Fibroblast of villous mesenchyme (primary cell): Measurements from ENCODE around the gene ARHGDIA. TPM values are rescaled to one million over a fixed set of nuclear protein-coding genes. Genes with fewer than 3 reads are reported as not detected.
A peak's percentile ranks its signal among the peaks of the same experiment; 100 is the strongest.

ENCODE experiments used
- DNase-seq: peaks from one replicate; pipeline ENCODE4 v3.0.0-alpha.2; 2010; ENCODE audit warnings: low read depth
- H3K4me3 ChIP-seq: 2 replicates; pipeline ENCODE4 v1.5.1; 2011; ENCODE audit warnings: low read depth, mild to moderate bottlenecking, low read length
- total RNA-seq: library from RNA; depleted of rRNA; stranded (reverse); fragments of >200 nt; gene quantifications from 2 replicates; pipeline ENCODE4 v1.2.3, GENCODE V29; 2012
- TF ChIP-seq, protein P1 (sequence below): IDR thresholded peaks from 2 replicates; pipeline ENCODE4 v1.5.1; 2012; ENCODE audit warnings: low read depth, mild to moderate bottlenecking, low read length; ENCODE audit not compliant: insufficient read depth

ARHGDIA gene
- total RNA-seq, 1 donor, result 106 TPM

DNA sequence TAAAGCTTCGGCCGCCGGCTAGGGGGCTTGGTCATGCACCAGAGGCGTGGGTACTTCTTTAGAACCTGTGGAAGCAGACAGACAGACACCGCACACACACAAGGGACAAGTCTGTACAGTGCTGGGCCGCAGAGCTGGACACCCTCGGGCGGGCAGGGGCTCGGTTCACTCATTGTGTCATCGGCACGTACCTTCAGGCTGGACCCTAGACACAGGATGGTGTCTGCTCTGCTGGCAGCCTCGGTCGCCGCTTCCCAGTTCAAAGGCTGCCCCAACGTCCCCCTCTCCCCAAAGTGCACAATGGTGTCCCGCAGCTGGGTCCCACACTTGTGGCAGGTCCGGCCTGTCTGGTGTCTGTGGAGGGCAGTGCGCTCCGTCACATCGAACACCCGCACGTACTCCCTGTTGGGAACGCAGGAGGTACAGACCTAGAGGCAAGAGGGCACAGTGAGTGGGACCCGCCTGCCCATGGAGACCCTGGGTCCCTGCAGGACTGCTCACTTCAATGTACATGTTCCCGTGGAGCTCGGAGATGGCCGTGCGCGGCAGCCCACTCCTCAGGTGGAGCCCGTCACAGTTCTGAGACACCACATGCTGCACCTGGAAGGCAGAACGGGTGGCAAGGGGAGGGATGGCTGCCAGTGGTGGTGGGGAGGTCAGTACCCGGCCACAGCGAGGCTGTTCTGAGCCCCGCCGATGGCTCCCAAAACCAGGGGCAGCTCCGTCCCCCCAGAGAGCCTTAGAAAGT lies 43.1 kb upstream of the ARHGDIA start:
- TF ChIP-seq, protein P1, sequence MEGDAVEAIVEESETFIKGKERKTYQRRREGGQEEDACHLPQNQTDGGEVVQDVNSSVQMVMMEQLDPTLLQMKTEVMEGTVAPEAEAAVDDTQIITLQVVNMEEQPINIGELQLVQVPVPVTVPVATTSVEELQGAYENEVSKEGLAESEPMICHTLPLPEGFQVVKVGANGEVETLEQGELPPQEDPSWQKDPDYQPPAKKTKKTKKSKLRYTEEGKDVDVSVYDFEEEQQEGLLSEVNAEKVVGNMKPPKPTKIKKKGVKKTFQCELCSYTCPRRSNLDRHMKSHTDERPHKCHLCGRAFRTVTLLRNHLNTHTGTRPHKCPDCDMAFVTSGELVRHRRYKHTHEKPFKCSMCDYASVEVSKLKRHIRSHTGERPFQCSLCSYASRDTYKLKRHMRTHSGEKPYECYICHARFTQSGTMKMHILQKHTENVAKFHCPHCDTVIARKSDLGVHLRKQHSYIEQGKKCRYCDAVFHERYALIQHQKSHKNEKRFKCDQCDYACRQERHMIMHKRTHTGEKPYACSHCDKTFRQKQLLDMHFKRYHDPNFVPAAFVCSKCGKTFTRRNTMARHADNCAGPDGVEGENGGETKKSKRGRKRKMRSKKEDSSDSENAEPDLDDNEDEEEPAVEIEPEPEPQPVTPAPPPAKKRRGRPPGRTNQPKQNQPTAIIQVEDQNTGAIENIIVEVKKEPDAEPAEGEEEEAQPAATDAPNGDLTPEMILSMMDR, result no peak
- H3K4me3 ChIP-seq, result no peak overlapping the region
- DNase-seq, result no peak

DNA sequence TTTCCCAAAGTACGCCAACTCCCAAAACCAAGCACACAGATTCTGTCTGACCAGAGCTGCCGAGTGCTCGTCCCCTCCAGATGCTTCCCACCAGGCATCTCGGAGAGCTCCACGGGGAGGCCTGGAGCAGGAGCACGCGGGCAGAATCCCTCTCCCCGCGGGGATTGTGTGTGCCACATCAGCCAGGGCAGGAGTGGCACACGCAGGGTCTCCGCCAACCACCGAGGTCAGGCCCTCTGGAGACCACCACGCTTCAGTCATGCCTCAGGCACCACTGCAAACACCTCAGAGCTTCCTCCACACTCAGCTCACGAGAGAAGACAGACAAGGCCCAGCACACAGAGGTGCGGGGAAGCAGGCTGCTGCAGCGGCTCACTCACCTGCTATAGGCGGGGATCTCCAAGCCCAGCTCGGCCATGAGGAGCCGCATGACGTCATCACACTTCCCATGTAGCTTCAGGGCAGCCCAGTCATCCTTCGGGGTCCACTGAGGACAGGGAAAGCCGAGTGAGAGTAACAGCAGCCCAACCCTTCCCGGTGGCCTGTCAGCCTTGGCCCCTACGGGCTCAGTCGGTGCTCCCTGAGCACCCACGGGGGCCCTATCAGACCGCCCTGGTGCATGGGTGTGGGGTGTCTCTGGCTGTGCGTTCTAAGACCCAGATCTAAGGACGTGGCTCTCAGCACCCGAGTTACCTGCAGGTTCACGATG lies 42.4 kb upstream of the ARHGDIA start:
- H3K4me3 ChIP-seq, result no peak overlapping the region
- DNase-seq, result no peak
- TF ChIP-seq, protein P1, result no peak

DNA sequence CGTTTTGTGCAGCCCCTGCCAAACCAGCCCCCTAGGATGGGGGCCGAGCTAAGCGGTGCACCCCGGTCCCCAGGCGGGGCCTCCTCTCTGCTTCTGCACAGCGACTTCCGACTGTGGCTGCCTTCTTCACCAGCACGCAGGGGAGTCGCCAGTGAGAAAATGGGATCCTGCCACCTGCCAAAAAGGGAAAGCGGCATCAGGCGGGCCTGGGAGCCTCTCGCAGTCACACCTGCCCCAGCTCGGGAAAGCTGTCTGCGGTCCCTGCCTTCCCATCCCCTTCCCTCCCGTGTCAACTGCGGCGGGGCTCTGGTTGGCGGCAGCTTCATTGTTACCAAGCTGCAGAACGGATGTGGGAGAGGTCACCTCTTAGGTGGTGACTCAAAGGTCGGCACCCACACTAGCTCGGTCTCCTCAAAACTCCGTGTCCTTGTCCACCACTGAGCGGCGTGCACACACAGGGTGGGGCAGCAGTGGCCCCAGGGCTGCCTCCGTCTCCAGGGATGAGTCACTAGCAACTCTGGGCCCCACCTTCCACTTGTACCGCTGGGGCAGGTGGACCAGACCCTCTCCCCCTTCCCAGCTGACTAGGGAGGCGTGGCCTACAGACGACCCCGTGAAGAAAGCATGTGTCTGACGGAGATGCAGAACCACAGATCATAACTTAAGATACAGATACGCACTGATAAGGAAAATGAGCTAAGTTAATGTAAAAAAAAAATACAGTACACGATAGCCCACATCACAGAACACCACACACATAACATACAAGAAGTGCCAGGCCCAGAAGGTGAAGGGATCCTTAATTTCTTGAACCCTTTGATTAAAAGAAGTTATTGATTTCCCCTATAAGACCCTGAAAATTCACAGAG lies 41.5 kb upstream of the ARHGDIA start:
- no peak overlapping the region for H3K4me3 ChIP-seq
- no peak for DNase-seq
- TF ChIP-seq, protein P1, result no peak

DNA sequence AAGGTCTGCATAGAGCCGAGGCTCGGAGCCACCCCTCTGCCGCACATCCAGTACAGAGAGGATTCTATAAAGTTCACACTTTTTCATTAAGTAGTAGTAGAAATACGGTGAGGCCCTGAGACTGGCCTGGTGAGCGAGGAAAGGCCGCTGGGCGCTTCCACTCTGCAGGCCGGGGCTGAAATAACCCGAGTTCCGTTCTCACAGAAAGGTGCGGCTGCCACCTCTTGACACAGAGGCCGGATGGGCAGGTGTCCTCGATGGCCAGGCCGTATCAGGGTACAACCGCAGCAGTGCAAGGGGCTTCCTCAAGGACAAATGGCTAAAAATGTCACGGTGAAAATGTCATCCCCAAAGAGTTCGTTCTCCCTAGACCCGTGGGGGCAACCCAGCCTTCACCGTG lies 40.8 kb upstream of the ARHGDIA start:
- TF ChIP-seq, protein P1, result no peak
- no peak for DNase-seq
- no peak overlapping the region for H3K4me3 ChIP-seq

DNA sequence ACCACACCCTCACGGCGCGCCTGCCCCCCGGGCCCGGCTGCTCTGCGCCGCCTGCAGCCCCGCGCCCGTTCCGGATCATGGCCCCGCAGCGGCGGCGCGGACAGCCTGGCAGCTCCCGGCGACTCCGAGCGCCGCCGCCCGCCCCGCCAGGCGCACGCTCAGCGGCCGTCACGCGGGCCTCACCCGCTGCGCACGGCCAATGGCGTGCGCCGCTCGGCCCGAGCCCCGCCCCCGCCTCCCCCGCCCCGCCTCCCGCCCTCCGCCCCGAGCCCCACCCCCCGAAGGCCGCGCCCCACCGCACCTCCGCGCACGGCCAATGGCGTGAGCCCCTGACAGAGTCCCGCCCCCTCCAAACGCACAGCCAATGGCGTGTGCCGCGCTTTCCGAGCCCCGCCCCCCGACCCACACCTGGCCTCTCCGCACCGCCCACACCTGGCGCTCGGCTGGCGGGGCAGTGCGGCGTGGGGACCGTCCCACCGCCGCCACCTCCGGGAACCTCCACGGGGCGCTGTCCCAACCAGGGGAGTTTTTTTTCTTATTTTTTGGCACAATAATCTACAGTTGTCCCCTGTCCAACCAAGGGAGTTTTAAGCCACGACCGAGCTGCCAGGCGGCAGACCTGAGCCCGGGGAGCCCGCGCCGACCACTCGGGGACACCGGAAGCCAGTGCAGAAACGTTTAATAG lies 40.3 kb upstream of the ARHGDIA start, which contains the start of gene PCYT2:
PCYT2 (minus strand) TSS at position 123 of the 685 bp plus-strand sequence; CDS start at position 79, 44 bp downstream.
- peak within 1 kb of the TSS; percentile 78 for H3K4me3 ChIP-seq
- TF ChIP-seq, protein P1, result no peak
- peak; percentile 85 for DNase-seq

DNA sequence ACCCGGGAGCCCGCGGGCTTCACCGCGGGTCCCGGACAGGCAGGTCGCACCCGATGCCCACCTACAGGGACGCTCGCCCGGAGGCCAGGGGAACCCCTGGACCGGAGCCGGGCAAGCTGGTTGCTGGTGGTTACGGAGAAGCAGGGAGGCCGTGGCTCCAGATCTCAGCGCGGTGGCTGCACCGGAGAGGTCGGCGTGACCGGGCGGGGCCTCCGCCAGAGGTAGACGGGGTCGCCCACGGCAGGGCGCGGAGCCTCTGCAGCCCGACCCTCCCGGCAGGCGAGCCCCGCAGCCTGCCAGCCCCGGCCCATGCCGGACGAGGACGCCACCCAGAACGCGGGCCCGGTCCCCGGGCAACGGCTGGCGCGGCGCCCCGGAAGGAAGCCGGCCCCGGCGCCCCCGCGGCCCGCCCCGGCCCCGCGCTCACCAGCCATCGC lies 39.7 kb upstream of the ARHGDIA start:
- DNase-seq, result no peak
- TF ChIP-seq, protein P1, result no peak
- H3K4me3 ChIP-seq, result peak overlapping the region; percentile 78
